GM21576 (cell line): ENCODE measurements around the gene BTG4.
A peak's percentile ranks its signal among the peaks of the same experiment; 100 is the strongest.

ENCODE experiments used
- ATAC-seq: cut with Tn5 transposase; IDR thresholded peaks from one replicate; pipeline ENCODE4 v1.9.1; 2021; ENCODE audit warnings: mild to moderate bottlenecking, moderate library complexity; ENCODE audit not compliant: unreplicated experiment

The BTG4 gene

GRCh38 chr11:111538407-111539114 is 26.4 kb upstream of the BTG4 start:
- ATAC-seq = no peak

GRCh38 chr11:111537336-111537860 is 25.2 kb upstream of the BTG4 start:
- ATAC-seq = no peak

- ATAC-seq = no peak
Observed at GRCh38 chr11:111535281-111535680, 23.1 kb upstream of the BTG4 start.

- no peak for ATAC-seq
Observed at GRCh38 chr11:111532365-111532709, 20.2 kb upstream of the BTG4 start.

GRCh38 chr11:111531687-111532364 is 19.6 kb upstream of the BTG4 start:
- peak; percentile 88 for ATAC-seq

GRCh38 chr11:111531136-111531535 is 18.9 kb upstream of the BTG4 start:
- no peak for ATAC-seq

GRCh38 chr11:111530091-111530490 is 17.9 kb upstream of the BTG4 start:
- ATAC-seq = no peak

GRCh38 chr11:111528557-111528956 is 16.4 kb upstream of the BTG4 start:
- no peak for ATAC-seq

GRCh38 chr11:111527279-111527678 is 15.1 kb upstream of the BTG4 start:
- no peak for ATAC-seq

GRCh38 chr11:111526501-111526900 is 14.3 kb upstream of the BTG4 start:
- ATAC-seq = no peak

GRCh38 chr11:111525456-111525855 is 13.3 kb upstream of the BTG4 start:
- no peak for ATAC-seq

- ATAC-seq = no peak
Observed at GRCh38 chr11:111524056-111524455, 11.9 kb upstream of the BTG4 start.

- ATAC-seq = no peak
Observed at GRCh38 chr11:111523343-111523742, 11.2 kb upstream of the BTG4 start.

- ATAC-seq = no peak
Observed at GRCh38 chr11:111522426-111522825, 10.2 kb upstream of the BTG4 start.

- ATAC-seq = no peak
Observed at GRCh38 chr11:111521135-111521534, 8.9 kb upstream of the BTG4 start.

- no peak for ATAC-seq
Observed at GRCh38 chr11:111520560-111520959, 8.4 kb upstream of the BTG4 start.

- ATAC-seq = no peak
Observed at GRCh38 chr11:111518668-111519067, 6.5 kb upstream of the BTG4 start.

- no peak for ATAC-seq
Observed at GRCh38 chr11:111515591-111515990, 3.4 kb upstream of the BTG4 start.

GRCh38 chr11:111514216-111515031 is 2.2 kb upstream of the BTG4 start, which contains the start of gene HOATZ:
TSS of gene HOATZ (plus strand) at chr11:111514778. CDS start at chr11:111514785, 7 bp downstream.
- no peak for ATAC-seq

- ATAC-seq = no peak
Observed at GRCh38 chr11:111513240-111513605, 1.0 kb upstream of the BTG4 start.

GRCh38 chr11:111510311-111510710 is 1.9 kb downstream of the BTG4 start:
- ATAC-seq = no peak

- ATAC-seq = no peak
Observed at GRCh38 chr11:111502611-111503010, 9.6 kb downstream of the BTG4 start.
